Raji (cell line): ENCODE data around the gene NDUFS7.

Source experiments
- POLR2A ChIP-seq: IDR thresholded peaks from 2 replicates; pipeline ENCODE4 v1.6.1; 2011; ENCODE audit warnings: low read depth, low read length, control low read depth; ENCODE audit not compliant: insufficient read depth

The NDUFS7 gene

GRCh38 chr19:1399079-1399478 is 15.4 kb downstream of the NDUFS7 start:
- TF ChIP-seq POLR2A: no peak

- no peak for TF ChIP-seq POLR2A
These were observed 16.0 kb downstream of the NDUFS7 start for GRCh38 chr19:1399745-1400144.

- no peak for TF ChIP-seq POLR2A
These were observed 16.8 kb downstream of the NDUFS7 start for GRCh38 chr19:1400281-1401137.

GRCh38 chr19:1401138-1401888 is 17.6 kb downstream of the NDUFS7 start, which contains the start of gene GAMT:
Gene GAMT (minus strand): TSS chr19:1401542. CDS start chr19:1401476, 66 bp downstream.
- peak; percentile 71 for TF ChIP-seq POLR2A

- TF ChIP-seq POLR2A: no peak
These were observed 18.1 kb downstream of the NDUFS7 start for GRCh38 chr19:1401889-1402217.

GRCh38 chr19:1402411-1403070 is 18.8 kb downstream of the NDUFS7 start:
- no peak for TF ChIP-seq POLR2A

- TF ChIP-seq POLR2A: peak; percentile 90
These were observed 23.2 kb downstream of the NDUFS7 start for GRCh38 chr19:1406774-1407527.

GRCh38 chr19:1407528-1408299 is 24.0 kb downstream of the NDUFS7 start, which contains the start of gene DAZAP1:
Gene DAZAP1 (plus strand): TSS chr19:1407586. CDS start chr19:1407774, 188 bp downstream.
- TF ChIP-seq POLR2A: no peak

GRCh38 chr19:1408300-1409203 is 24.8 kb downstream of the NDUFS7 start:
- TF ChIP-seq POLR2A: no peak

- no peak for TF ChIP-seq POLR2A
These were observed 25.7 kb downstream of the NDUFS7 start for GRCh38 chr19:1409204-1410005.

GRCh38 chr19:1410136-1410786 is 26.6 kb downstream of the NDUFS7 start:
- TF ChIP-seq POLR2A: no peak

GRCh38 chr19:1410789-1411188 is 27.1 kb downstream of the NDUFS7 start:
- no peak for TF ChIP-seq POLR2A
